ENCODE data around the gene NTRK3.

NTRK3 gene

DNA sequence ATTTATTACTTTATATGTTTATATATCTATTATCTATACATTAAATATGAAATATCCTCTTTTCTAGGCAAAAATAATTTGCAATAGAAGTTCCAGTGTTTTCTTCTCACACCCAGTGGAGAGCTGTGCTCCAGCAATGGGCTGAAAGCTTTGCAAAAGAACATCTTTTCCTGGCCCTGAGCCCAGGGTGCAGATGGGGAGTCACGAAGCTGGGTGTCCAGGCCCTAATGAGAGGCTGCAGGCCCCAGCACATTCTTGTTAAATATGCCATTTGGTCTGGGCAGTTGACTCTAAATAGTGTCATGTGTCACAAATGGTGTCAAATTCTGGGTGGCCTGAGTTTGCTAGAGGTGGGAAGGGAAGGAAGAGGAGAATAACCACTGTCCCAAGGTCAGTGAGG, 5.7 kb downstream of the NTRK3 start:
- TF ChIP-seq, protein P1, sequence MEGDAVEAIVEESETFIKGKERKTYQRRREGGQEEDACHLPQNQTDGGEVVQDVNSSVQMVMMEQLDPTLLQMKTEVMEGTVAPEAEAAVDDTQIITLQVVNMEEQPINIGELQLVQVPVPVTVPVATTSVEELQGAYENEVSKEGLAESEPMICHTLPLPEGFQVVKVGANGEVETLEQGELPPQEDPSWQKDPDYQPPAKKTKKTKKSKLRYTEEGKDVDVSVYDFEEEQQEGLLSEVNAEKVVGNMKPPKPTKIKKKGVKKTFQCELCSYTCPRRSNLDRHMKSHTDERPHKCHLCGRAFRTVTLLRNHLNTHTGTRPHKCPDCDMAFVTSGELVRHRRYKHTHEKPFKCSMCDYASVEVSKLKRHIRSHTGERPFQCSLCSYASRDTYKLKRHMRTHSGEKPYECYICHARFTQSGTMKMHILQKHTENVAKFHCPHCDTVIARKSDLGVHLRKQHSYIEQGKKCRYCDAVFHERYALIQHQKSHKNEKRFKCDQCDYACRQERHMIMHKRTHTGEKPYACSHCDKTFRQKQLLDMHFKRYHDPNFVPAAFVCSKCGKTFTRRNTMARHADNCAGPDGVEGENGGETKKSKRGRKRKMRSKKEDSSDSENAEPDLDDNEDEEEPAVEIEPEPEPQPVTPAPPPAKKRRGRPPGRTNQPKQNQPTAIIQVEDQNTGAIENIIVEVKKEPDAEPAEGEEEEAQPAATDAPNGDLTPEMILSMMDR (IDR thresholded peaks at IDR 0.05; ENCODE audit: low read depth, low read length, poor library complexity, severe bottlenecking): no peak
- no peak for TF ChIP-seq EZH2phosphoT487 (IDR thresholded peaks at IDR 0.05; ENCODE audit: borderline replicate concordance, low read length)
- Histone ChIP-seq H3K9me2 (replicated peaks; ENCODE audit: control insufficient read depth, low read length) (no peaks in the 10 kb centered on the region), H3K9me3 (ENCODE audit: control insufficient read depth, insufficient read depth, low read length) (no peaks in the 10 kb centered on the region), H3K4me2 (ENCODE audit: low read length) (no peak overlapping the region), H4K20me1 (ENCODE audit: control insufficient read depth, insufficient read depth, low read depth, low read length) (no peaks in the 10 kb centered on the region), H3F3A (ENCODE audit: control insufficient read depth, insufficient read depth) (no peaks in the 10 kb centered on the region), H3K36me3 (ENCODE audit: control insufficient read depth, low read length) (no peaks in the 10 kb centered on the region), H3K27me3 (ENCODE audit: control insufficient read depth, low read length) (no peaks in the 10 kb centered on the region), H3K4me3 (ENCODE audit: low read length) (no peak overlapping the region), H3K27ac (ENCODE audit: low read depth, low read length) (no peak overlapping the region), H3K79me2 (ENCODE audit: control insufficient read depth, low read length) (no peaks in the 10 kb centered on the region), H3K4me1 (ENCODE audit: control insufficient read depth, low read length) (peaks cover 8% of the 10 kb centered on the region)

DNA sequence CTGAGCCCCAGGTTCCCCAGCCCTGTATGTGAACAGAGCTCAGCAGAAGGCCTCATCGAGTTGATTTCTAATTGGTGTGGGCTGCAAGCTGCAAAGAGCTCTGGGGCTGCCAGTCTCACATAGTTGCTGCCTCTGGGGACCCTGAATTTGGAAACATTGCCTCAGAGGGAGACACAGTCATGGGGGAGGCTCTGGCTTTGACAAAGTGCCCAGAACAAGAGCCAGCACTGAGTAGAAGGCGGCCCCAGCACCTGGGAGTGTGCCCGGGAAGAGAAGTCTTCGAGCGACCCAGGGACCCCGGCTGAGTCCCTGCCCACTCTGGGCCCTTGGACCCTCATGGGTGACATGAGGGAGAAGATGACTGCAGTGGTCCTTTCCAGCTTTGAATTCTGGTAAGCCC, 7.3 kb downstream of the NTRK3 start:
- Histone ChIP-seq H3K4me3 (ENCODE audit: low read length) (no peak overlapping the region), H3K27me3 (ENCODE audit: control insufficient read depth, low read length) (no peaks in the 10 kb centered on the region)

DNA sequence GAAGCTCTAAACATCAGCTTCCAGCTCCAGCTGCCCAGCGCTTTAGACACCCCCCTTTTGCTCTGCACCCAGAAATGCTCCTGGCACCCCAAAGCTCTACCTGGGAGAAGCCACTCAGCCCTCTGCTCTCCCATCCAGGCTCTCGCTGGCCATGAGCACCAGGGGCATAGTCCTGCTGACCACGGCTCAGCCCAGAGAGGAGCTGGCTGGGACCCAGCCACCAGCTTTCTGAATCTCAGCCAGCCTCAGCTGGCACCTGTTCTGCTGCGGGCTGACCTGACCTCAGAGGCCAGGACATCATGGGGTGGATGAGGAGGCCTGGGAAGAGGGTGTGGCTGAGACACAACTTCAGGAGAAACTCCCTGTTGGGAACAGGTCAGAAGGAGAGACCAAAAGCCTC, 8.6 kb downstream of the NTRK3 start:
- no peak overlapping the region for H3K27ac ChIP-seq (ENCODE audit: low read depth, low read length)
- H3K27me3 ChIP-seq (ENCODE audit: control insufficient read depth, low read length): no peaks in the 10 kb centered on the region
- H3K9me3 ChIP-seq (ENCODE audit: control insufficient read depth, insufficient read depth, low read length): no peaks in the 10 kb centered on the region
- TF ChIP-seq, protein P1 (IDR thresholded peaks at IDR 0.05; ENCODE audit: low read depth, low read length, poor library complexity, severe bottlenecking): no peak
- no peak for TF ChIP-seq EZH2phosphoT487 (IDR thresholded peaks at IDR 0.05; ENCODE audit: borderline replicate concordance, low read length)
- H4K20me1 ChIP-seq (ENCODE audit: control insufficient read depth, insufficient read depth, low read depth, low read length): no peaks in the 10 kb centered on the region
- H3F3A ChIP-seq (ENCODE audit: control insufficient read depth, insufficient read depth): no peaks in the 10 kb centered on the region
- H3K36me3 ChIP-seq (ENCODE audit: control insufficient read depth, low read length): no peaks in the 10 kb centered on the region
- no peak overlapping the region for H3K4me2 ChIP-seq (ENCODE audit: low read length)
- peaks cover 15% of the 10 kb centered on the region for H3K4me1 ChIP-seq (ENCODE audit: control insufficient read depth, low read length)
- no peaks in the 10 kb centered on the region for H3K9me2 ChIP-seq (replicated peaks; ENCODE audit: control insufficient read depth, low read length)
- H3K79me2 ChIP-seq (ENCODE audit: control insufficient read depth, low read length): no peaks in the 10 kb centered on the region
- H3K4me3 ChIP-seq (ENCODE audit: low read length): no peak overlapping the region

More for the DNA sequence above, 7.3 kb downstream of the NTRK3 start:
- Histone ChIP-seq H3K36me3 (ENCODE audit: control insufficient read depth, low read length) (no peaks in the 10 kb centered on the region), H3K27ac (ENCODE audit: low read depth, low read length) (no peak overlapping the region), H3K79me2 (ENCODE audit: control insufficient read depth, low read length) (no peaks in the 10 kb centered on the region), H3K4me1 (ENCODE audit: control insufficient read depth, low read length) (peaks cover 15% of the 10 kb centered on the region), H4K20me1 (ENCODE audit: control insufficient read depth, insufficient read depth, low read depth, low read length) (no peaks in the 10 kb centered on the region), H3K9me2 (replicated peaks; ENCODE audit: control insufficient read depth, low read length) (no peaks in the 10 kb centered on the region), H3K4me2 (ENCODE audit: low read length) (no peak overlapping the region), H3F3A (ENCODE audit: control insufficient read depth, insufficient read depth) (no peaks in the 10 kb centered on the region), H3K9me3 (ENCODE audit: control insufficient read depth, insufficient read depth, low read length) (no peaks in the 10 kb centered on the region)
- TF ChIP-seq EZH2phosphoT487 (IDR thresholded peaks at IDR 0.05; ENCODE audit: borderline replicate concordance, low read length): no peak
- TF ChIP-seq, protein P1 (IDR thresholded peaks at IDR 0.05; ENCODE audit: low read depth, low read length, poor library complexity, severe bottlenecking): no peak
